HEK293 (cell line): ENCODE results near the gene NOB1.
"Not testable (repeated sequence)": the region's sequence is repeated elsewhere in the genome, so short reads cannot be mapped to it uniquely, and the experiment has no call there.

Experiments
- CTCF ChIA-PET: fragments of 350-600 bp; formaldehyde crosslinking; extraction: SDS; loops from one replicate; lab custom pipeline; 2021; ENCODE audit warnings: antibody characterized with exemption; lab: Yijun Ruan, JAX
- POLR2A ChIA-PET: fragments of 300-600 bp; formaldehyde crosslinking; extraction: SDS; loops from one replicate; lab custom pipeline; 2020; ENCODE audit warnings: antibody characterized with exemption, inconsistent platforms; lab: Yijun Ruan, JAX
- H3K27ac ChIP-seq: fragments of 200-500 bp; sonication (Bioruptor generic); 2 replicates; pipeline ENCODE4 v1.5.1; 2014; ENCODE audit warnings: low read depth, low read length, control low read depth, inconsistent platforms; ENCODE audit errors: extremely low read depth
- H3K36me3 ChIP-seq, 2 experiments: fragments of 200-500 bp in 1 of 2; sonication (Bioruptor generic) in 1 of 2; 1 replicate in 1 of 2; 2 replicates in 1 of 2; pipeline ENCODE4 v1.5.1; 2014 to 2017; ENCODE audit warnings: inconsistent platforms in 2 of 2, low read length in 2 of 2; ENCODE audit not compliant: control insufficient read depth in 2 of 2, insufficient read depth in 1 of 2
- H3K4me1 ChIP-seq: fragments of 200-500 bp; sonication (Bioruptor generic); 2 replicates; pipeline ENCODE4 v1.5.1; 2014; ENCODE audit warnings: mild to moderate bottlenecking, low read length, inconsistent platforms; ENCODE audit not compliant: control insufficient read depth, insufficient read depth
- H3K4me3 ChIP-seq: 2 replicates; pipeline ENCODE4 v1.5.1; 2011; ENCODE audit warnings: low read depth, mild to moderate bottlenecking, control low read depth, low read length, moderate library complexity
- H3K9me3 ChIP-seq: fragments of 200-500 bp; sonication (Bioruptor generic); 2 replicates; pipeline ENCODE4 v1.5.1; 2014; ENCODE audit warnings: low read depth, low read length, inconsistent platforms; ENCODE audit not compliant: control insufficient read depth, insufficient read depth
- FEZF1 ChIP-seq: fragments of 450-650 bp; formaldehyde crosslinking; IDR thresholded peaks from 2 replicates; pipeline ENCODE4 v1.5.1; 2016; ENCODE audit warnings: missing biosample characterization, missing genetic modification characterization
- GLI2 ChIP-seq: fragments of 450-650 bp; formaldehyde crosslinking; IDR thresholded peaks from 2 replicates; pipeline ENCODE4; 2017; ENCODE audit warnings: missing biosample characterization, missing genetic modification characterization, low read depth, borderline replicate concordance
- GLIS1 ChIP-seq: fragments of 450-650 bp; formaldehyde crosslinking; IDR thresholded peaks from 2 replicates; pipeline ENCODE4 v1.5.1; 2016; ENCODE audit warnings: missing biosample characterization, missing genetic modification characterization
- INSM2 ChIP-seq: fragments of 450-650 bp; formaldehyde crosslinking; IDR thresholded peaks from 2 replicates; pipeline ENCODE4 v1.5.1; 2016; ENCODE audit warnings: missing biosample characterization, missing genetic modification characterization
- KLF1 ChIP-seq: fragments of 450-650 bp; formaldehyde crosslinking; IDR thresholded peaks from 2 replicates; pipeline ENCODE4 v1.5.1; 2016; ENCODE audit warnings: missing biosample characterization, missing genetic modification characterization
- SALL2 ChIP-seq: fragments of 450-650 bp; formaldehyde crosslinking; IDR thresholded peaks from 2 replicates; pipeline ENCODE4 v1.5.0; 2017; ENCODE audit warnings: missing biosample characterization, mild to moderate bottlenecking, missing genetic modification characterization, borderline replicate concordance
- SCRT2 ChIP-seq: fragments of 450-650 bp; formaldehyde crosslinking; IDR thresholded peaks from 2 replicates; pipeline ENCODE4 v1.5.1; 2016; ENCODE audit warnings: missing biosample characterization, missing genetic modification characterization
- SETDB1 ChIP-seq: IDR thresholded peaks from one replicate; pipeline ENCODE4 v1.6.1; 2017; ENCODE audit warnings: mild to moderate bottlenecking, low read length, moderate library complexity, mixed read lengths; ENCODE audit not compliant: insufficient read length
- TRIM28 ChIP-seq: IDR thresholded peaks from 2 replicates; pipeline ENCODE4 v1.6.1; 2011; ENCODE audit warnings: low read length, control low read depth, borderline replicate concordance
- YY2 ChIP-seq: fragments of 450-650 bp; formaldehyde crosslinking; IDR thresholded peaks from 2 replicates; pipeline ENCODE4 v1.5.1; 2016; ENCODE audit warnings: missing biosample characterization, missing genetic modification characterization
- ZBTB48 ChIP-seq: fragments of 450-650 bp; formaldehyde crosslinking; IDR thresholded peaks from 2 replicates; pipeline ENCODE4 v1.5.1; 2016; ENCODE audit warnings: missing biosample characterization, missing genetic modification characterization
- ZNF132 ChIP-seq: fragments of 450-650 bp; formaldehyde crosslinking; IDR thresholded peaks from 2 replicates; pipeline ENCODE4 v1.5.1; 2017; ENCODE audit warnings: missing biosample characterization, missing genetic modification characterization, borderline replicate concordance
- ZNF133 ChIP-seq: fragments of 450-650 bp; formaldehyde crosslinking; IDR thresholded peaks from 2 replicates; pipeline ENCODE4 v1.5.1; 2016; ENCODE audit warnings: missing biosample characterization, missing genetic modification characterization
- ZNF157 ChIP-seq: fragments of 450-650 bp; formaldehyde crosslinking; IDR thresholded peaks from 2 replicates; pipeline ENCODE4 v1.5.1; 2016; ENCODE audit warnings: missing biosample characterization, missing genetic modification characterization
- ZNF221 ChIP-seq: fragments of 450-650 bp; formaldehyde crosslinking; IDR thresholded peaks from 2 replicates; pipeline ENCODE4 v1.5.1; 2017; ENCODE audit warnings: missing biosample characterization, missing genetic modification characterization, borderline replicate concordance
- ZNF280D ChIP-seq: fragments of 450-650 bp; formaldehyde crosslinking; IDR thresholded peaks from 2 replicates; pipeline ENCODE4 v1.5.1; 2016; ENCODE audit warnings: missing biosample characterization, missing genetic modification characterization
- ZNF324 ChIP-seq: fragments of 450-650 bp; formaldehyde crosslinking; IDR thresholded peaks from 2 replicates; pipeline ENCODE4 v1.5.1; 2016; ENCODE audit warnings: missing biosample characterization, missing genetic modification characterization
- ZNF37A ChIP-seq: fragments of 450-650 bp; IDR thresholded peaks from 2 replicates; pipeline ENCODE4 v1.5.1; 2018; ENCODE audit warnings: missing biosample characterization, missing genetic modification characterization
- ZNF398 ChIP-seq: fragments of 450-650 bp; formaldehyde crosslinking; IDR thresholded peaks from 2 replicates; pipeline ENCODE4 v1.5.1; 2017; ENCODE audit warnings: missing biosample characterization, missing genetic modification characterization
- ZNF404 ChIP-seq: fragments of 450-650 bp; formaldehyde crosslinking; IDR thresholded peaks from 2 replicates; pipeline ENCODE4 v1.5.1; 2017; ENCODE audit warnings: missing biosample characterization, missing genetic modification characterization
- ZNF473 ChIP-seq: fragments of 450-650 bp; formaldehyde crosslinking; IDR thresholded peaks from 2 replicates; pipeline ENCODE4 v1.5.1; 2017; ENCODE audit warnings: missing biosample characterization, missing genetic modification characterization
- ZNF488 ChIP-seq: fragments of 450-650 bp; formaldehyde crosslinking; IDR thresholded peaks from 2 replicates; pipeline ENCODE4 v1.5.1; 2016; ENCODE audit warnings: missing biosample characterization, missing genetic modification characterization
- ZNF529 ChIP-seq: fragments of 450-650 bp; formaldehyde crosslinking; IDR thresholded peaks from 2 replicates; pipeline ENCODE4 v1.5.1; 2017; ENCODE audit warnings: missing genetic modification characterization, missing biosample characterization; ENCODE audit not compliant: insufficient replicate concordance
- ZNF560 ChIP-seq: fragments of 450-650 bp; formaldehyde crosslinking; IDR thresholded peaks from 2 replicates; pipeline ENCODE4 v1.5.1; 2017; ENCODE audit warnings: missing biosample characterization, missing genetic modification characterization, borderline replicate concordance
- ZNF561 ChIP-seq: fragments of 450-650 bp; IDR thresholded peaks from 2 replicates; pipeline ENCODE4 v1.5.1; 2018; ENCODE audit warnings: missing biosample characterization, missing genetic modification characterization, borderline replicate concordance
- ZNF585B ChIP-seq: fragments of 450-650 bp; formaldehyde crosslinking; IDR thresholded peaks from 2 replicates; pipeline ENCODE4 v1.5.1; 2016; ENCODE audit warnings: missing biosample characterization, missing genetic modification characterization
- ZNF792 ChIP-seq: fragments of 450-650 bp; formaldehyde crosslinking; IDR thresholded peaks from 2 replicates; pipeline ENCODE4 v1.5.1; 2016; ENCODE audit warnings: missing biosample characterization, missing genetic modification characterization

The NOB1 gene

GRCh38 chr16:69761983-69762813 is 7.5 kb upstream of the NOB1 start, which contains the start of gene WWP2 (continued):
- TF ChIP-seq ZNF157 = no peak
- TF ChIP-seq ZNF133 (tag by site-specific recombination) = no peak
- no peak for TF ChIP-seq TRIM28
- TF ChIP-seq ZNF324 (tag by site-specific recombination) = no peak
- peak; percentile 93 for TF ChIP-seq ZBTB48 (tag by site-specific recombination)
- 0 out of 2 replicates have a peak, but pooled peaks have one; percentile 34 for TF ChIP-seq ZNF561 (tag by site-specific recombination)
- TF ChIP-seq ZNF37A (tag by site-specific recombination) = no peak
- no peak for TF ChIP-seq ZNF585B (tag by site-specific recombination)
- no peak for TF ChIP-seq ZNF488 (tag by site-specific recombination)
- TF ChIP-seq ZNF221 (tag by site-specific recombination) = no peak
- TF ChIP-seq ZNF404 (tag by site-specific recombination) = no peak
- no peak for TF ChIP-seq ZNF280D (tag by site-specific recombination)
- TF ChIP-seq GLI2 (tag by site-specific recombination) = no peak
- no peak for TF ChIP-seq ZNF529 (tag by site-specific recombination)
- no peak for TF ChIP-seq ZNF792
- TF ChIP-seq ZNF132 (tag by site-specific recombination) = no peak
- peak; percentile 61 for TF ChIP-seq GLIS1 (tag by site-specific recombination)
- 0 out of 2 replicates have a peak, but pooled peaks have one; percentile 33 for TF ChIP-seq YY2 (tag by site-specific recombination)
- no peak for TF ChIP-seq ZNF560 (tag by site-specific recombination)
- TF ChIP-seq, all 188 proteins: peak for 35

- POLR2A ChIA-PET, H3K27ac ChIP-seq, CTCF ChIA-PET, H3K36me3 ChIP-seq, H3K9me3 ChIP-seq, H3K4me1 ChIP-seq, H3K4me3 ChIP-seq: not testable (repeated sequence)
Measured at GRCh38 chr16:69757375-69757774, 2.6 kb upstream of the NOB1 start.

GRCh38 chr16:69756705-69757104 is 2.0 kb upstream of the NOB1 start:
- Histone ChIP-seq H3K9me3 (no peaks in the 10 kb centered on the region), H3K36me3 (peaks cover 8 to 10% of the 10 kb centered on the region in 2 experiments; a peak in 2 of 3 replicates), H3K27ac (no peak overlapping the region), H3K4me3 (no peak overlapping the region), H3K4me1 (peaks cover 6% of the 10 kb centered on the region; the same call in 1 of the 2 replicates)
- POLR2A ChIA-PET = no interaction called here
- CTCF ChIA-PET = interaction anchor here (0.6 kb wide), 1 partner anchor 39 kb away, joined by 5 read pairs; no protein-coding TSS in a partner anchor
- TF ChIP-seq ZNF398 (no peak), ZNF473 (tag by site-specific recombination) (no peak), SCRT2 (tag by site-specific recombination) (no peak), KLF1 (tag by site-specific recombination) (no peak), INSM2 (tag by site-specific recombination) (no peak), ZNF792 (no peak), SALL2 (tag by site-specific recombination) (no peak), FEZF1 (tag by site-specific recombination) (no peak), SETDB1 (no peak)
